Measurements from ENCODE around the gene DMC1. TPM values are rescaled to one million over a fixed set of nuclear protein-coding genes. Genes with fewer than 3 reads are reported as not detected.

Gene DMC1
- total RNA-seq, 2 experiments from 2014 or later: 0.52 to 0.95 TPM

DNA sequence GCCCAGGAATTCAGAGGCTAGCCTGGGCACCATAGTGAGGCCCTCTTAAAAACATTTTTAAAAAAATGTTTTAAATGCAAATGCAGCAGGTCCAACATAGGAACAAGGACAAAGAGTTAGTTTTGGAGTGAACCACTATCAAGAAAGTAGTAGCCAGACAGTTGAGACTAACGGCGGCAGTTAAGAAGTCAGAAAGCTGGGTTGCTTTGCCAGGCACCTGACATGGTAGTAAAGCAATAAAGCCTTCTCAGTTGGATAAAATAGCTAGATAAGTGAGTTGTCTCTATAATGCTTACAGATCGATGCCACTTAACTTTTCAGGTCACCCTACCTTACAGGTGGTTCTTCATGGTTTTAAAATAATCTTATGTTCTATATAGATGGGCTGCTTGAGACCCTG, 47.0 kb downstream of the DMC1 start:
- ChIA-PET CTCF (no interaction called here), POLR2A (interaction anchor here (0.8 to 1.5 kb wide), 4 partner anchors 8 to 210 kb away, joined by 3 to 4 read pairs (median 4); no protein-coding TSS in a partner anchor)
- Histone ChIP-seq H3K36me3 (ENCODE audit: insufficient read depth, low read length) (no peaks in the 10 kb centered on the region), H3K4me1 (ENCODE audit: insufficient read depth, low read length) (no peaks in the 10 kb centered on the region), H3K9me3 (ENCODE audit: control insufficient read depth in 1 of 2, insufficient read depth in 1 of 2, low read length in 2 of 2) (no peaks in the 10 kb centered on the region), H3K4me3 (ENCODE audit: low read length) (no peak overlapping the region), H3K27ac (ENCODE audit: low read depth in 1 of 2, low read length in 2 of 2) (no peak overlapping the region), H3K27me3 (ENCODE audit: control insufficient read depth in 1 of 2, insufficient read depth in 2 of 2, low read length in 2 of 2) (no peaks in the 10 kb centered on the region)
- no peaks in the 10 kb centered on the region for H3K4me1 Mint-ChIP-seq (ENCODE audit: low read depth)
- ATAC-seq (ENCODE audit: poor library complexity) (no peak), DNase-seq (no peak)
- peaks cover 4% of the 10 kb centered on the region for H3K27me3 Mint-ChIP-seq
- no peaks in the 10 kb centered on the region for H3K36me3 Mint-ChIP-seq (ENCODE audit: low read depth)
- TF ChIP-seq, protein P1, sequence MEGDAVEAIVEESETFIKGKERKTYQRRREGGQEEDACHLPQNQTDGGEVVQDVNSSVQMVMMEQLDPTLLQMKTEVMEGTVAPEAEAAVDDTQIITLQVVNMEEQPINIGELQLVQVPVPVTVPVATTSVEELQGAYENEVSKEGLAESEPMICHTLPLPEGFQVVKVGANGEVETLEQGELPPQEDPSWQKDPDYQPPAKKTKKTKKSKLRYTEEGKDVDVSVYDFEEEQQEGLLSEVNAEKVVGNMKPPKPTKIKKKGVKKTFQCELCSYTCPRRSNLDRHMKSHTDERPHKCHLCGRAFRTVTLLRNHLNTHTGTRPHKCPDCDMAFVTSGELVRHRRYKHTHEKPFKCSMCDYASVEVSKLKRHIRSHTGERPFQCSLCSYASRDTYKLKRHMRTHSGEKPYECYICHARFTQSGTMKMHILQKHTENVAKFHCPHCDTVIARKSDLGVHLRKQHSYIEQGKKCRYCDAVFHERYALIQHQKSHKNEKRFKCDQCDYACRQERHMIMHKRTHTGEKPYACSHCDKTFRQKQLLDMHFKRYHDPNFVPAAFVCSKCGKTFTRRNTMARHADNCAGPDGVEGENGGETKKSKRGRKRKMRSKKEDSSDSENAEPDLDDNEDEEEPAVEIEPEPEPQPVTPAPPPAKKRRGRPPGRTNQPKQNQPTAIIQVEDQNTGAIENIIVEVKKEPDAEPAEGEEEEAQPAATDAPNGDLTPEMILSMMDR (IDR thresholded peaks at IDR 0.05): no peak
- intact Hi-C loops (cut with DNase I, micrococcal nuclease): no loop called here
- H3K27ac Mint-ChIP-seq: no peak overlapping the region
- no peak overlapping the region for H3K4me3 Mint-ChIP-seq
- no peaks in the 10 kb centered on the region for H3K9me3 Mint-ChIP-seq

DNA sequence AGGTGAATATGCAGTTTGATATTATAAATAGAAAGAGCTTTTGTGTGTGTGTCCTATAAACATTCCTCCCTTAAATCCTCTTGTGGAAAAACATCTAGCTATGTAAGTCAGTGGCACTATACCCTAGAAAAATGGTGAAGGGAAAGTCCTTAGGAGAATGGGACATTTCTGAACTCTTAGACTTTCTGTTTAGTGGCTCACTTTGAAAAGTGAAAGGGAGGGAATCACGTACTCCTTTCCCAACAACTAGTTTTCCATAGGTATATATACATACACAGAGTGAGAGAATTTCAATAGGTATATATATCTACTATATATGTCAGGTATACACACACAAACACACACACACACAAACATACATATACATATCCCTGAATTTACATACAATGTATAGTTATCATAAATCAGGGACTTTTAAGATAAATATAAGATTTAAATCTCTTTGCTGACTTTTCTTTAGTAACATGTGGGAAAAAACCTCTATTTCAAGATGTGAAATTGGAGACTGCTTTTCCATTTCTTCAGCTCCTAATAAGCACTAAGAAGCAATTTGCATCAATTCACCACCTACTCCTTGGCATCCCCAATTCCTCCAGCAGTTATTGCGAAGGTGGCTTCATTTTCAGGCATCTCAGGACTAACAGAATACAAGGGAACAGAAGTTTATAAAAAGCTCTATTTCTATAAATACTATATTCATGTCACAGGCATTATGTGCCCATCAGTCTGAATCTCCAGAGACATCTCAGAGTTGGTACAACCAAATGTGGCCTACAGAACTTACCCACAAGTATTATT, 50.3 kb downstream of the DMC1 start:
- no peaks in the 10 kb centered on the region for H3K4me1 Mint-ChIP-seq (ENCODE audit: low read depth)
- no peak overlapping the region for H3K4me3 Mint-ChIP-seq
- Histone ChIP-seq H3K9me3 (ENCODE audit: control insufficient read depth in 1 of 2, insufficient read depth in 1 of 2, low read length in 2 of 2) (no peaks in the 10 kb centered on the region), H3K27me3 (ENCODE audit: control insufficient read depth in 1 of 2, insufficient read depth in 2 of 2, low read length in 2 of 2) (no peaks in the 10 kb centered on the region), H3K36me3 (ENCODE audit: insufficient read depth, low read length) (no peaks in the 10 kb centered on the region), H3K4me3 (ENCODE audit: low read length) (no peak overlapping the region), H3K4me1 (ENCODE audit: insufficient read depth, low read length) (no peaks in the 10 kb centered on the region), H3K27ac (ENCODE audit: low read depth in 1 of 2, low read length in 2 of 2) (no peak overlapping the region)
- ChIA-PET CTCF (no interaction called here), POLR2A (no interaction called here)
- H3K36me3 Mint-ChIP-seq (ENCODE audit: low read depth): no peaks in the 10 kb centered on the region
- TF ChIP-seq, protein P1 (IDR thresholded peaks at IDR 0.05): no peak
- no peak for DNase-seq
- no peak overlapping the region for H3K27ac Mint-ChIP-seq
- ATAC-seq (ENCODE audit: poor library complexity): no peak
- H3K27me3 Mint-ChIP-seq: peaks cover 4% of the 10 kb centered on the region
- no peaks in the 10 kb centered on the region for H3K9me3 Mint-ChIP-seq
- intact Hi-C loops (cut with DNase I, micrococcal nuclease): no loop called here

DNA sequence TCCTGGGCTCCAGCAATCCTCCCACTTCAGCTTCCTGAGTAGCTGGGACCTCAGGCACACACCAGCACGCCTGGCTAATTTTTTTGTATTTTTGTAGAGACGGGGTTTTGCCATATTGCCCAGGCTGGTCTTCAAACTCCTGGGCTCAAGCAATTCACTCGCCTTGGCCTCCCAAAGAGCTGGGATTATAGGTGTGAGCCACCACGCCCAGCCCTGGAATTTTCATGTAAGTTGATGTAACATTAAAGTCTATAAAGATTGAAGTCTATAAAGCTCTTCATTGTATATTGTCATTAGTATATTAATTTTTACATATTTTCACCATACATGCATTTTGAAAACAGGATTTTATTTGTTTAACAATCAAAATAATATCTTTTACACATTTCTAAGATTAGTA, 51.4 kb downstream of the DMC1 start:
- DNase-seq (no peak), ATAC-seq (ENCODE audit: poor library complexity) (no peak)
- no peak overlapping the region for H3K4me3 ChIP-seq (ENCODE audit: low read length)
- TF ChIP-seq, protein P1 (IDR thresholded peaks at IDR 0.05): no peak
- Mint-ChIP-seq H3K9me3 (no peaks in the 10 kb centered on the region), H3K27ac (no peak overlapping the region), H3K4me1 (ENCODE audit: low read depth) (no peaks in the 10 kb centered on the region), H3K4me3 (no peak overlapping the region), H3K36me3 (ENCODE audit: low read depth) (no peaks in the 10 kb centered on the region), H3K27me3 (no peaks in the 10 kb centered on the region)
- no peak overlapping the region for H3K27ac ChIP-seq (ENCODE audit: low read depth in 1 of 2, low read length in 2 of 2)
- CTCF ChIA-PET: interaction anchor here (0.6 kb wide), 1 partner anchor 508 kb away, joined by 3 read pairs; no protein-coding TSS in a partner anchor
- no peaks in the 10 kb centered on the region for H3K27me3 ChIP-seq (ENCODE audit: control insufficient read depth in 1 of 2, insufficient read depth in 2 of 2, low read length in 2 of 2)
- POLR2A ChIA-PET: no interaction called here
- H3K9me3 ChIP-seq (ENCODE audit: control insufficient read depth in 1 of 2, insufficient read depth in 1 of 2, low read length in 2 of 2): no peaks in the 10 kb centered on the region
- intact Hi-C loops (cut with DNase I, micrococcal nuclease): no loop called here
- H3K4me1 ChIP-seq (ENCODE audit: insufficient read depth, low read length): no peaks in the 10 kb centered on the region
- H3K36me3 ChIP-seq (ENCODE audit: insufficient read depth, low read length): no peaks in the 10 kb centered on the region

Data from CD4-positive, alpha-beta T cell (primary cell).